Lung (tissue), 12 donors: ENCODE results near the gene SNAP25. TPM values are rescaled to one million over a fixed set of nuclear protein-coding genes. Genes with fewer than 3 reads are reported as not detected.

ENCODE experiments used
- ATAC-seq: fragments of 200-7000 bp; cut with Tn5 transposase; one replicate; pipeline ENCODE4 v1.9.1; 2020; ENCODE audit warnings: moderate number of reproducible peaks; ENCODE audit not compliant: insufficient read depth, low FRiP score
- DNase-seq, 3 donors: peaks; one replicate each; pipeline ENCODE4 v3.0.0-alpha.2; 2013 to 2017
- H3K27ac ChIP-seq, 2 donors: one replicate each; pipeline ENCODE4 v1.5.1; 2013; ENCODE audit warnings: mild to moderate bottlenecking in 2 of 2, moderate library complexity in 2 of 2, control low read depth in 1 of 2, inconsistent platforms in 1 of 2, low read depth in 1 of 2, low read length in 1 of 2
- H3K27me3 ChIP-seq, 3 donors: one replicate each; pipeline ENCODE4 v1.5.1; 2013; ENCODE audit warnings: low read length in 2 of 3; ENCODE audit not compliant: control insufficient read depth in 3 of 3, insufficient read depth in 3 of 3
- H3K36me3 ChIP-seq, 4 donors: one replicate each; pipeline ENCODE4 v1.5.1; 2013; ENCODE audit warnings: low read length in 4 of 4, mild to moderate bottlenecking in 1 of 4, moderate library complexity in 1 of 4; ENCODE audit not compliant: control insufficient read depth in 4 of 4, insufficient read depth in 4 of 4
- H3K4me1 ChIP-seq, 5 donors: one replicate each; pipeline ENCODE4 v1.5.1; 2013; ENCODE audit warnings: low read length in 5 of 5, mild to moderate bottlenecking in 2 of 5, moderate library complexity in 1 of 5; ENCODE audit not compliant: control insufficient read depth in 5 of 5, insufficient read depth in 5 of 5
- H3K4me3 ChIP-seq: one replicate; pipeline ENCODE4 v1.5.1; 2013; ENCODE audit warnings: mild to moderate bottlenecking, control low read depth, moderate library complexity
- H3K9ac ChIP-seq, 2 donors: one replicate each; pipeline ENCODE4 v1.5.1; 2013; ENCODE audit warnings: low read length in 2 of 2, control low read depth in 1 of 2; ENCODE audit not compliant: insufficient read depth in 1 of 2
- H3K9me3 ChIP-seq, 4 donors: one replicate each; pipeline ENCODE4 v1.5.1; 2013; ENCODE audit warnings: low read length in 3 of 4, mild to moderate bottlenecking in 1 of 4, moderate library complexity in 1 of 4; ENCODE audit not compliant: control insufficient read depth in 4 of 4, insufficient read depth in 3 of 4
- CTCF ChIP-seq: IDR thresholded peaks from 2 replicates; pipeline ENCODE4 v1.5.1; 2012; ENCODE audit warnings: mild to moderate bottlenecking; ENCODE audit errors: control extremely low read depth, extremely low read depth
- WGBS, 2 donors: extraction: QIAGEN DNeasy Blood & Tissue Kit; methylation state at CpG; one replicate each; pipeline ENCODE4 v1.1.7; 2013; 5-methylcytosine and 5-hydroxymethylcytosine counted together
- polyA plus RNA-seq, 2 donors: library from polyadenylated mRNA; stranded (reverse); fragments of 200-250 nt; gene quantifications; one replicate each; pipeline ENCODE4 v1.2.1, GENCODE V29; 2013
- total RNA-seq, 2 donors: library from RNA; depleted of rRNA in 1 of 2; stranded (reverse); fragments of >200 nt in 1 of 2; gene quantifications; one replicate each; pipeline ENCODE4 v1.2.1, GENCODE V29; 2014 to 2021
- donor health status: control.
- donor health status: control.
- donor health status: Bipolar disorder and iron deficiency.
- donor health status: healthy.
- donor health status: DM: yes; HTN: yes; CAD: no.

SNAP25 gene
- total and polyA plus RNA-seq, 4 donors, result 0.14 to 5.4 (median 0.85) TPM

GRCh38 chr20:10339609-10340008, 121.0 kb downstream of the SNAP25 start:
- no peak for TF ChIP-seq CTCF
- 93 to 97% methylated on average over 1 of the region's 1 CpG for WGBS, 2 donors
- DNase-seq (no peak), ATAC-seq (no peak)
- Histone ChIP-seq H3K36me3 (no peaks in the 10 kb centered on the region), H3K27ac (no peak overlapping the region), H3K9me3 (peaks cover 0 to 10% (median under 1%) of the 10 kb centered on the region in 4 donors), H3K9ac (no peak overlapping the region), H3K4me1 (no peaks in the 10 kb centered on the region), H3K4me3 (no peak overlapping the region), H3K27me3 (no peaks in the 10 kb centered on the region)

- DNase-seq (no peak), ATAC-seq (no peak)
- no peak overlapping the region for H3K9ac ChIP-seq
- WGBS, 2 donors, result 90 to 100% methylated on average over 1 of the region's 1 CpG
- no peak overlapping the region for H3K27ac ChIP-seq
- no peaks in the 10 kb centered on the region for H3K27me3 ChIP-seq
- no peaks in the 10 kb centered on the region for H3K36me3 ChIP-seq
- H3K9me3 ChIP-seq, result peaks cover 0 to 10% (median 3%) of the 10 kb centered on the region in 4 donors
- no peak for TF ChIP-seq CTCF
- H3K4me1 ChIP-seq, result no peaks in the 10 kb centered on the region
- no peak overlapping the region for H3K4me3 ChIP-seq
Observed at GRCh38 chr20:10342152-10342551, 123.5 kb downstream of the SNAP25 start.

GRCh38 chr20:10344953-10345352, 126.3 kb downstream of the SNAP25 start:
- H3K9ac ChIP-seq, result no peak overlapping the region
- DNase-seq (no peak), ATAC-seq (no peak)
- H3K27me3 ChIP-seq, result no peaks in the 10 kb centered on the region
- WGBS, 2 donors, result 78 to 90% methylated on average over 6 of the region's 6 CpGs
- H3K36me3 ChIP-seq, result no peaks in the 10 kb centered on the region
- H3K27ac ChIP-seq, result no peak overlapping the region
- no peaks in the 10 kb centered on the region for H3K4me1 ChIP-seq
- TF ChIP-seq CTCF, result no peak
- peaks cover 0 to 10% (median 3%) of the 10 kb centered on the region in 4 donors for H3K9me3 ChIP-seq
- H3K4me3 ChIP-seq, result no peak overlapping the region
